ENCODE results near the gene OXTR. TPM values are rescaled to one million over a fixed set of nuclear protein-coding genes. Genes with fewer than 3 reads are reported as not detected.
A peak's percentile ranks its signal among the peaks of the same experiment; 100 is the strongest.

Gene OXTR
- total RNA-seq, 1 experiment from 2014 or later, result 4.6 TPM

DNA sequence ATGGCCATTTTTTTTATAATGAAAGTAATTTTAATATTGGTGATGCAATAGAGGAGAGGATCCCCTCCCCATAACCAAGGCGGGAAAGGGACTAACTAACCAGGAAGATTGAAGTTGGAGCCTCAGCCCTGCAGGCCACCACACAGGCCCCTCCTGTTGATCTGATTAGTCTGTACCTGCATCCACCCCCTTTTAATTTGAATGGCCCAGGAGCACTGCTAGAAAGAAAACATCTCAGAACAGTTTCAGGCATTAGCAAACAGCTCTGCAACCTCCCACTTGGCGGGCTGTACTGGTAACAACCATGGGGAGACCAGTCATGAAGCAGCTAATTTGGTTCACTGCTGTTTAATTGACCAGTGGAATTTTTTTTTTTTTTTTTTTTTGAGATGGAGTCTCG is 25.5 kb downstream of the OXTR start:
- H3K27me3 ChIP-seq (replicated peaks; ENCODE audit: control insufficient read depth, insufficient read depth, low read length), result no peaks in the 10 kb centered on the region
- no peaks in the 10 kb centered on the region for H3K36me3 Mint-ChIP-seq (ENCODE audit: insufficient read depth, unreplicated experiment)
- H3K4me1 ChIP-seq, result peaks cover 30% of the 10 kb centered on the region
- H3K27ac Mint-ChIP-seq (ENCODE audit: unreplicated experiment), result no peak overlapping the region
- H3K4me3 ChIP-seq (ENCODE audit: low read depth, low read length), result no peak overlapping the region
- BruUV-seq (replicated peaks), result no TSS peak
- CTCF ChIA-PET, result interaction anchor here (0.8 kb wide), 1 partner anchor 12 kb away, joined by 4 read pairs; no protein-coding TSS in a partner anchor
- H3K36me3 ChIP-seq (ENCODE audit: control insufficient read depth, insufficient read depth, low read length), result no peaks in the 10 kb centered on the region
- H3K9me3 ChIP-seq, result no peaks in the 10 kb centered on the region
- peaks cover 15% of the 10 kb centered on the region for H3K4me1 Mint-ChIP-seq (ENCODE audit: low read depth, unreplicated experiment)
- intact Hi-C loops (cut with micrococcal nuclease; ENCODE audit: unreplicated experiment), result no loop called here
- POLR2A ChIA-PET, result no interaction called here
- TF ChIP-seq, protein P1, sequence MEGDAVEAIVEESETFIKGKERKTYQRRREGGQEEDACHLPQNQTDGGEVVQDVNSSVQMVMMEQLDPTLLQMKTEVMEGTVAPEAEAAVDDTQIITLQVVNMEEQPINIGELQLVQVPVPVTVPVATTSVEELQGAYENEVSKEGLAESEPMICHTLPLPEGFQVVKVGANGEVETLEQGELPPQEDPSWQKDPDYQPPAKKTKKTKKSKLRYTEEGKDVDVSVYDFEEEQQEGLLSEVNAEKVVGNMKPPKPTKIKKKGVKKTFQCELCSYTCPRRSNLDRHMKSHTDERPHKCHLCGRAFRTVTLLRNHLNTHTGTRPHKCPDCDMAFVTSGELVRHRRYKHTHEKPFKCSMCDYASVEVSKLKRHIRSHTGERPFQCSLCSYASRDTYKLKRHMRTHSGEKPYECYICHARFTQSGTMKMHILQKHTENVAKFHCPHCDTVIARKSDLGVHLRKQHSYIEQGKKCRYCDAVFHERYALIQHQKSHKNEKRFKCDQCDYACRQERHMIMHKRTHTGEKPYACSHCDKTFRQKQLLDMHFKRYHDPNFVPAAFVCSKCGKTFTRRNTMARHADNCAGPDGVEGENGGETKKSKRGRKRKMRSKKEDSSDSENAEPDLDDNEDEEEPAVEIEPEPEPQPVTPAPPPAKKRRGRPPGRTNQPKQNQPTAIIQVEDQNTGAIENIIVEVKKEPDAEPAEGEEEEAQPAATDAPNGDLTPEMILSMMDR (IDR thresholded peaks at IDR 0.05; ENCODE audit: insufficient read depth in 1 of 2, low read depth in 1 of 2, low read length in 1 of 2, severe bottlenecking in 1 of 2, unreplicated experiment in 1 of 2), result no peak
- H3K27me3 Mint-ChIP-seq (ENCODE audit: insufficient read depth, unreplicated experiment), result no peaks in the 10 kb centered on the region
- H3K4me3 Mint-ChIP-seq (ENCODE audit: unreplicated experiment), result no peak overlapping the region
- peak in 1 of 2 experiments; percentile 17 for DNase-seq
- no peaks in the 10 kb centered on the region for H3K9me3 Mint-ChIP-seq (ENCODE audit: unreplicated experiment)

DNA sequence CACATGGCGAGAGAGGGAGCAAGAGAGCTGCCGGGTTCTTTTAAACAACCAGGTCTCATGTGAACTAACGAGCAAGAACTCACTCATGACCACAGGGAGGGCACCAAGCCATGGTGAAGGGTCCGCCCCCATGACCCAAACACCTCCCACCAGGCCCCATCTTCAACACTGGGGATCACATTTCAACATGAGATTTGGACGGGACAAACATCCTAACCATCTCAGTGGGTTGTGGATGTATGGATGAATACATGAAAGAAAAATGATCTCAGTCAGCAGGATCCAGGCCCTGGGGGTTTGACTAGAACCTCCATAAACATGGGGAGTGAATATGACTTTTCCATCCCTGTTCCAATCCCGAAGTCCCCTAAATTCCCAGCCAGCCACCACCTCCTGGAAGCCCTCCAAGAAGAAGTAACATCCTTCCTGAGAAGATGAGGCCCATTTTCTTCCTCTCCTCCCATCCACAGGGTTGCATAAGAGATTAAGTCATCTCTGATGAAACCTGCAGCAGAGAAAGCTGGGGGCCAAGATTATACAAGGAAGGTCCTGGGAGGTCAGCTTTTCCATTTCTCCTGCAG is 26.3 kb downstream of the OXTR start:
- Histone ChIP-seq H3K36me3 (ENCODE audit: control insufficient read depth, insufficient read depth, low read length) (no peaks in the 10 kb centered on the region), H3K4me1 (peaks cover 30% of the 10 kb centered on the region), H3K9me3 (no peaks in the 10 kb centered on the region), H3K4me3 (ENCODE audit: low read depth, low read length) (no peak overlapping the region), H3K27me3 (replicated peaks; ENCODE audit: control insufficient read depth, insufficient read depth, low read length) (no peaks in the 10 kb centered on the region)
- intact Hi-C loops (cut with micrococcal nuclease; ENCODE audit: unreplicated experiment), result no loop called here
- no peaks in the 10 kb centered on the region for H3K27me3 Mint-ChIP-seq (ENCODE audit: insufficient read depth, unreplicated experiment)
- no peak overlapping the region for H3K4me3 Mint-ChIP-seq (ENCODE audit: unreplicated experiment)
- ChIA-PET POLR2A (no interaction called here), CTCF (no interaction called here)
- TF ChIP-seq, protein P1 (IDR thresholded peaks at IDR 0.05; ENCODE audit: insufficient read depth in 1 of 2, low read depth in 1 of 2, low read length in 1 of 2, severe bottlenecking in 1 of 2, unreplicated experiment in 1 of 2), result no peak
- H3K27ac Mint-ChIP-seq (ENCODE audit: unreplicated experiment), result no peak overlapping the region
- no peaks in the 10 kb centered on the region for H3K9me3 Mint-ChIP-seq (ENCODE audit: unreplicated experiment)
- H3K36me3 Mint-ChIP-seq (ENCODE audit: insufficient read depth, unreplicated experiment), result no peaks in the 10 kb centered on the region
- peaks cover 15% of the 10 kb centered on the region for H3K4me1 Mint-ChIP-seq (ENCODE audit: low read depth, unreplicated experiment)
- peak in 1 of 2 experiments; percentile 10 for DNase-seq
- BruUV-seq (replicated peaks), result no TSS peak

DNA sequence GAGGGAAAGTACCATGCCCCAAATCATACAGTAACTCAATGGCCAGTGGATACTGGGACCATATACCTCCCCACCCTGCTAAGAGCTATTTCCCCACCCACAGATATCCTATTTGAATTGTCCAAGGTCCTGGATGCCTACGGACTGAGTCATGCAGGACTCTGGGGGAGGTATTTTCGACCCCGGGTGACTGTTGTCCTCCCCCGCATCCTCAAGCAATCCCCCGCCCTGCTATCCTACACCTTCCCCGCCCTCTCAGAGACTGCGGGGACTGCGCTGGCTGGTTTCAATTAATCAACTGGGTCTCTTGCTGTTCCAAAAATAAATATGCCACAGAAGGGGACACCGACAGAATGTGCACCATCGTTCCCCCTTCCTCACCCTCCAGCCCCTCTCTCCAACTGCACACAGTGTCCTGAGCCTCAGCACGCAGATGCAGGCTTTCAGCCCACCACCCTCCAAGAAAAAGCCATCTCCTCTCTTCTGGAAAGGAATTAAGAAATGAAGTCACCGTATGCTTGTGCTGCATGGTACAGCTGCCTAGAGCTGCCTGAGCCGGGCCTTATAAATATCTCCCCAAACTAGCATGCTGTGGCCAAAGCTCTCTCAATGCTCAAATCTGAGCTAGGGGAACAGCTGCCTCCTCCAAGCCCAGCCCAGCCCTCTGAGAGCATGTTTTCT is 27.7 kb downstream of the OXTR start:
- peaks cover 15% of the 10 kb centered on the region for H3K4me1 Mint-ChIP-seq (ENCODE audit: low read depth, unreplicated experiment)
- H3K9me3 Mint-ChIP-seq (ENCODE audit: unreplicated experiment), result no peaks in the 10 kb centered on the region
- BruUV-seq (replicated peaks), result no TSS peak
- Histone ChIP-seq H3K36me3 (ENCODE audit: control insufficient read depth, insufficient read depth, low read length) (no peaks in the 10 kb centered on the region), H3K4me3 (ENCODE audit: low read depth, low read length) (no peak overlapping the region), H3K9me3 (no peaks in the 10 kb centered on the region), H3K4me1 (peaks cover 30% of the 10 kb centered on the region), H3K27me3 (replicated peaks; ENCODE audit: control insufficient read depth, insufficient read depth, low read length) (no peaks in the 10 kb centered on the region)
- no peaks in the 10 kb centered on the region for H3K27me3 Mint-ChIP-seq (ENCODE audit: insufficient read depth, unreplicated experiment)
- TF ChIP-seq, protein P1 (IDR thresholded peaks at IDR 0.05; ENCODE audit: insufficient read depth in 1 of 2, low read depth in 1 of 2, low read length in 1 of 2, severe bottlenecking in 1 of 2, unreplicated experiment in 1 of 2), result no peak
- ChIA-PET POLR2A (no interaction called here), CTCF (interaction anchor here (0.5 to 1.4 kb wide), 6 partner anchors 14 to 220 kb away, joined by 3 to 7 read pairs (median 4); partner anchors contain the start of gene OXTR)
- no peaks in the 10 kb centered on the region for H3K36me3 Mint-ChIP-seq (ENCODE audit: insufficient read depth, unreplicated experiment)
- peak overlapping the region; percentile 43 for H3K27ac Mint-ChIP-seq (ENCODE audit: unreplicated experiment)
- H3K4me3 Mint-ChIP-seq (ENCODE audit: unreplicated experiment), result peak overlapping the region; percentile 30
- peak; percentile 68 to 87 for DNase-seq
- intact Hi-C loops (cut with micrococcal nuclease; ENCODE audit: unreplicated experiment), result no loop called here
